Mononuclear cell (primary cell): Measurements from ENCODE around the gene PAPSS1. TPM values are rescaled to one million over a fixed set of nuclear protein-coding genes. Genes with fewer than 3 reads are reported as not detected.

ENCODE experiments used
- H3K27me3 ChIP-seq: 2 replicates; pipeline ENCODE4 v1.6.0; 2011; ENCODE audit warnings: low read length, control low read depth; ENCODE audit not compliant: insufficient read depth
- H3K4me1 ChIP-seq: 2 replicates; pipeline ENCODE4 v1.5.1; 2011; ENCODE audit warnings: mild to moderate bottlenecking, low read length, control low read depth; ENCODE audit not compliant: insufficient read depth
- H3K4me3 ChIP-seq: 2 replicates; pipeline ENCODE4 v1.5.1; 2011; ENCODE audit warnings: mild to moderate bottlenecking, low read length, moderate library complexity
- H3K9me3 ChIP-seq: 2 replicates; pipeline ENCODE4 v1.5.1; 2011; ENCODE audit warnings: low read depth, mild to moderate bottlenecking, control low read depth, low read length
- total RNA-seq: library from RNA; depleted of rRNA; stranded (reverse); fragments of >200 nt; gene quantifications from one replicate; pipeline ENCODE4 v1.2.3, GENCODE V29; 2012

The PAPSS1 gene
- total RNA-seq, 1 donor = 16.0 TPM

GRCh38 chr4:107599841-107600240 lies 120.2 kb downstream of the PAPSS1 start:
- no peak overlapping the region for H3K4me3 ChIP-seq
- H3K4me1 ChIP-seq = no peaks in the 10 kb centered on the region
- no peaks in the 10 kb centered on the region for H3K9me3 ChIP-seq
- no peaks in the 10 kb centered on the region for H3K27me3 ChIP-seq

GRCh38 chr4:107593230-107593629 lies 126.8 kb downstream of the PAPSS1 start:
- no peaks in the 10 kb centered on the region for H3K27me3 ChIP-seq
- no peaks in the 10 kb centered on the region for H3K9me3 ChIP-seq

GRCh38 chr4:107592519-107592918 lies 127.5 kb downstream of the PAPSS1 start:
- Histone ChIP-seq H3K4me1 (no peaks in the 10 kb centered on the region), H3K27me3 (no peaks in the 10 kb centered on the region), H3K4me3 (no peak overlapping the region), H3K9me3 (no peaks in the 10 kb centered on the region)

More at GRCh38 chr4:107593230-107593629, 126.8 kb downstream of the PAPSS1 start:
- Histone ChIP-seq H3K4me1 (no peaks in the 10 kb centered on the region), H3K4me3 (no peak overlapping the region)

- H3K9me3 ChIP-seq = no peaks in the 10 kb centered on the region
- no peak overlapping the region for H3K4me3 ChIP-seq
- no peaks in the 10 kb centered on the region for H3K27me3 ChIP-seq
- no peaks in the 10 kb centered on the region for H3K4me1 ChIP-seq
These were observed 130.8 kb downstream of the PAPSS1 start for GRCh38 chr4:107589269-107589668.

GRCh38 chr4:107586371-107586770 lies 133.7 kb downstream of the PAPSS1 start:
- Histone ChIP-seq H3K27me3 (no peaks in the 10 kb centered on the region), H3K4me1 (no peaks in the 10 kb centered on the region), H3K4me3 (no peak overlapping the region), H3K9me3 (no peaks in the 10 kb centered on the region)

- H3K9me3 ChIP-seq = no peaks in the 10 kb centered on the region
- no peaks in the 10 kb centered on the region for H3K4me1 ChIP-seq
- no peaks in the 10 kb centered on the region for H3K27me3 ChIP-seq
- no peak overlapping the region for H3K4me3 ChIP-seq
These were observed 140.9 kb downstream of the PAPSS1 start for GRCh38 chr4:107579099-107579498.

- H3K9me3 ChIP-seq = no peaks in the 10 kb centered on the region
- no peak overlapping the region for H3K4me3 ChIP-seq
- no peaks in the 10 kb centered on the region for H3K4me1 ChIP-seq
- no peaks in the 10 kb centered on the region for H3K27me3 ChIP-seq
These were observed 141.7 kb downstream of the PAPSS1 start for GRCh38 chr4:107578321-107578720.

GRCh38 chr4:107577743-107578142 lies 142.3 kb downstream of the PAPSS1 start:
- H3K4me3 ChIP-seq = no peak overlapping the region
- no peaks in the 10 kb centered on the region for H3K4me1 ChIP-seq
- H3K9me3 ChIP-seq = no peaks in the 10 kb centered on the region
- H3K27me3 ChIP-seq = no peaks in the 10 kb centered on the region

GRCh38 chr4:107575243-107575642 lies 144.8 kb downstream of the PAPSS1 start:
- Histone ChIP-seq H3K9me3 (no peaks in the 10 kb centered on the region), H3K4me3 (no peak overlapping the region), H3K4me1 (no peaks in the 10 kb centered on the region), H3K27me3 (no peaks in the 10 kb centered on the region)

GRCh38 chr4:107572281-107572680 lies 147.8 kb downstream of the PAPSS1 start:
- Histone ChIP-seq H3K4me3 (no peak overlapping the region), H3K9me3 (no peaks in the 10 kb centered on the region), H3K4me1 (no peaks in the 10 kb centered on the region), H3K27me3 (no peaks in the 10 kb centered on the region)

GRCh38 chr4:107570952-107571351 lies 149.1 kb downstream of the PAPSS1 start:
- Histone ChIP-seq H3K4me3 (no peak overlapping the region), H3K4me1 (no peaks in the 10 kb centered on the region), H3K27me3 (no peaks in the 10 kb centered on the region), H3K9me3 (no peaks in the 10 kb centered on the region)

- H3K27me3 ChIP-seq = no peaks in the 10 kb centered on the region
- H3K4me3 ChIP-seq = no peak overlapping the region
- H3K9me3 ChIP-seq = peaks cover 6% of the 10 kb centered on the region
- H3K4me1 ChIP-seq = no peaks in the 10 kb centered on the region
These were observed 155.7 kb downstream of the PAPSS1 start for GRCh38 chr4:107564326-107564725.

Other genes with a start within 250 kb of the PAPSS1 start
- gene SGMS2, start 104.7 kb upstream of the PAPSS1 start, total RNA-seq = 8.6 TPM
- 4.0 TPM for gene CYP2U1, start 211.3 kb upstream of the PAPSS1 start, total RNA-seq